HCT116 (cell line): ENCODE results near the gene STAMBP.

ENCODE experiments used
- EZH2 ChIP-seq: fragments of 200-600 bp; sonication (generic); IDR thresholded peaks from 2 replicates; pipeline ENCODE4 v1.6.1; 2017; ENCODE audit warnings: antibody characterized with exemption, mixed run types
- FOSL1 ChIP-seq: IDR thresholded peaks from 2 replicates; pipeline ENCODE4 v1.6.1; 2012; ENCODE audit warnings: low read depth
- POLR2A ChIP-seq: IDR thresholded peaks from 2 replicates; pipeline ENCODE4 v1.7.0; 2011; ENCODE audit warnings: borderline replicate concordance; ENCODE audit not compliant: insufficient read depth, insufficient read length; ENCODE audit errors: extremely low read depth
- POLR2AphosphoS5 ChIP-seq: IDR thresholded peaks from 2 replicates; pipeline ENCODE4 v1.6.1; 2011; ENCODE audit warnings: mild to moderate bottlenecking, low read depth, low read length, moderate library complexity
- RAD21 ChIP-seq: IDR thresholded peaks from 2 replicates; pipeline ENCODE4 v1.6.1; 2012; ENCODE audit warnings: low read depth, mild to moderate bottlenecking
- SIN3A ChIP-seq: IDR thresholded peaks from 2 replicates; pipeline ENCODE4 v1.6.1; 2012; ENCODE audit warnings: low read depth
- SRF ChIP-seq: IDR thresholded peaks from 2 replicates; pipeline ENCODE4 v1.6.1; 2012; ENCODE audit warnings: low read depth
- YY1 ChIP-seq: IDR thresholded peaks from 2 replicates; pipeline ENCODE4 v1.6.1; 2011; ENCODE audit warnings: low read length, low read depth, moderate library complexity, mild to moderate bottlenecking; ENCODE audit not compliant: insufficient replicate concordance; ENCODE audit errors: extremely low read depth
- ZFX ChIP-seq: fragments of 450-650 bp; IDR thresholded peaks from 2 replicates; pipeline ENCODE4 v1.6.1; 2017
- ZNF274 ChIP-seq: fragments of 200-500 bp; sonication (Bioruptor generic); IDR thresholded peaks from 2 replicates; pipeline ENCODE4 v1.6.1; 2014; ENCODE audit warnings: mild to moderate bottlenecking, low read depth, low read length, inconsistent platforms
- TF ChIP-seq, protein P1 (sequence below), 3 experiments: fragments of 200-600 bp in 1 of 3; sonication (generic) in 1 of 3; IDR thresholded peaks in 2 of 3; conservative IDR thresholded peaks in 1 of 3; 2 replicates each; pipeline ENCODE4 v1.5.1; 2012 to 2017; ENCODE audit warnings: low read depth in 2 of 3, low read length in 2 of 3, antibody characterized with exemption in 1 of 3, borderline replicate concordance in 1 of 3, control low read depth in 1 of 3, mild to moderate bottlenecking in 1 of 3, mixed read lengths in 1 of 3, mixed run types in 1 of 3, moderate library complexity in 1 of 3; ENCODE audit not compliant: insufficient read depth in 1 of 3
- TF ChIP-seq, protein P2 (sequence below): IDR thresholded peaks from 2 replicates; pipeline ENCODE4 v1.6.1; 2012; ENCODE audit warnings: low read depth

DNA sequence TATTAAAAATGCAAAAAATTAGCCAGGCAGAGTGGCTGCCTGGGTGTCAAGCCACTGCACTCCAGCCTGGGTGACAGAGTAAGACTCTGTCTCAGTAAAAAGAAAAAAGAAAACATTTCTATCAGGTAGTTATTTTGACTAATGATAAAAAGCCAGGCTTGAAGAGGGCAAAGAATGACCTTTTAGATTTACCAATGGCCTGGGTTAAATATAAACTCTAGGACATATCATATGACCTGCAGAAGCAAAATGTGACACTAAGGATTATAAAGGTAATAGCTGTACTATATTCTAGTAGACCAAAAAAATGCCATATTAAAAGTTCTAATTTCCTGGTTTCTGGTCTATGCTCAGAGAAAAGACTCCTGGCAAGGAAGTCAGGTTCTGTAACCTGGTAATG, 16.1 kb upstream of the STAMBP start:
- TF ChIP-seq ZNF274 (no peak), SIN3A (no peak), POLR2A (no peak), RAD21 (no peak), FOSL1 (no peak), ZFX (no peak), POLR2AphosphoS5 (no peak), EZH2 (no peak), SRF (no peak), YY1 (no peak)
- TF ChIP-seq, protein P1, sequence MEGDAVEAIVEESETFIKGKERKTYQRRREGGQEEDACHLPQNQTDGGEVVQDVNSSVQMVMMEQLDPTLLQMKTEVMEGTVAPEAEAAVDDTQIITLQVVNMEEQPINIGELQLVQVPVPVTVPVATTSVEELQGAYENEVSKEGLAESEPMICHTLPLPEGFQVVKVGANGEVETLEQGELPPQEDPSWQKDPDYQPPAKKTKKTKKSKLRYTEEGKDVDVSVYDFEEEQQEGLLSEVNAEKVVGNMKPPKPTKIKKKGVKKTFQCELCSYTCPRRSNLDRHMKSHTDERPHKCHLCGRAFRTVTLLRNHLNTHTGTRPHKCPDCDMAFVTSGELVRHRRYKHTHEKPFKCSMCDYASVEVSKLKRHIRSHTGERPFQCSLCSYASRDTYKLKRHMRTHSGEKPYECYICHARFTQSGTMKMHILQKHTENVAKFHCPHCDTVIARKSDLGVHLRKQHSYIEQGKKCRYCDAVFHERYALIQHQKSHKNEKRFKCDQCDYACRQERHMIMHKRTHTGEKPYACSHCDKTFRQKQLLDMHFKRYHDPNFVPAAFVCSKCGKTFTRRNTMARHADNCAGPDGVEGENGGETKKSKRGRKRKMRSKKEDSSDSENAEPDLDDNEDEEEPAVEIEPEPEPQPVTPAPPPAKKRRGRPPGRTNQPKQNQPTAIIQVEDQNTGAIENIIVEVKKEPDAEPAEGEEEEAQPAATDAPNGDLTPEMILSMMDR (IDR thresholded peaks at IDR 0.05 in 2 of 3, conservative IDR thresholded peaks at IDR 0.05 in 1 of 3; ENCODE audit: borderline replicate concordance in 1 of 3, insufficient read depth in 1 of 3, low read depth in 2 of 3, low read length in 2 of 3) = no peak
- TF ChIP-seq, protein P2, sequence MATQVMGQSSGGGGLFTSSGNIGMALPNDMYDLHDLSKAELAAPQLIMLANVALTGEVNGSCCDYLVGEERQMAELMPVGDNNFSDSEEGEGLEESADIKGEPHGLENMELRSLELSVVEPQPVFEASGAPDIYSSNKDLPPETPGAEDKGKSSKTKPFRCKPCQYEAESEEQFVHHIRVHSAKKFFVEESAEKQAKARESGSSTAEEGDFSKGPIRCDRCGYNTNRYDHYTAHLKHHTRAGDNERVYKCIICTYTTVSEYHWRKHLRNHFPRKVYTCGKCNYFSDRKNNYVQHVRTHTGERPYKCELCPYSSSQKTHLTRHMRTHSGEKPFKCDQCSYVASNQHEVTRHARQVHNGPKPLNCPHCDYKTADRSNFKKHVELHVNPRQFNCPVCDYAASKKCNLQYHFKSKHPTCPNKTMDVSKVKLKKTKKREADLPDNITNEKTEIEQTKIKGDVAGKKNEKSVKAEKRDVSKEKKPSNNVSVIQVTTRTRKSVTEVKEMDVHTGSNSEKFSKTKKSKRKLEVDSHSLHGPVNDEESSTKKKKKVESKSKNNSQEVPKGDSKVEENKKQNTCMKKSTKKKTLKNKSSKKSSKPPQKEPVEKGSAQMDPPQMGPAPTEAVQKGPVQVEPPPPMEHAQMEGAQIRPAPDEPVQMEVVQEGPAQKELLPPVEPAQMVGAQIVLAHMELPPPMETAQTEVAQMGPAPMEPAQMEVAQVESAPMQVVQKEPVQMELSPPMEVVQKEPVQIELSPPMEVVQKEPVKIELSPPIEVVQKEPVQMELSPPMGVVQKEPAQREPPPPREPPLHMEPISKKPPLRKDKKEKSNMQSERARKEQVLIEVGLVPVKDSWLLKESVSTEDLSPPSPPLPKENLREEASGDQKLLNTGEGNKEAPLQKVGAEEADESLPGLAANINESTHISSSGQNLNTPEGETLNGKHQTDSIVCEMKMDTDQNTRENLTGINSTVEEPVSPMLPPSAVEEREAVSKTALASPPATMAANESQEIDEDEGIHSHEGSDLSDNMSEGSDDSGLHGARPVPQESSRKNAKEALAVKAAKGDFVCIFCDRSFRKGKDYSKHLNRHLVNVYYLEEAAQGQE = no peak
